Measurements from ENCODE around the gene PREPL. TPM values are rescaled to one million over a fixed set of nuclear protein-coding genes. Genes with fewer than 3 reads are reported as not detected.

The PREPL gene
- total and polyA plus RNA-seq, 2 of the 8 experiments (the other 6 are each of a cell fraction or from before 2014, with no cell fraction given): 13.6 to 38.9 TPM

GRCh38 chr2:44351676-44352075, 9.6 kb downstream of the PREPL start (continued):
- TF ChIP-seq GTF2F1 (IDR thresholded peaks at IDR 0.05; ENCODE audit: borderline replicate concordance, low read depth, low read length) (no peak), POLR2AphosphoS5 (IDR thresholded peaks at IDR 0.05; ENCODE audit: low read depth, low read length) (no peak), E2F6 (IDR thresholded peaks at IDR 0.05) (no peak), HDAC6 (IDR thresholded peaks at IDR 0.05; ENCODE audit: low read depth, low read length) (no peak), BACH1 (IDR thresholded peaks at IDR 0.05; ENCODE audit: low read length) (no peak), JUND (IDR thresholded peaks at IDR 0.05; ENCODE audit: low read length) (no peak), MAFK (IDR thresholded peaks at IDR 0.05; ENCODE audit: low read depth, low read length) (no peak)

Data from H1 (cell line).